NCI-H1436 (cell line): ENCODE data around the gene TRAF3IP3.

Experiments
- DNase-seq: peaks from one replicate; lab custom pipeline; 2025; lab: John Stamatoyannopoulos, UW

Gene TRAF3IP3, protein sequence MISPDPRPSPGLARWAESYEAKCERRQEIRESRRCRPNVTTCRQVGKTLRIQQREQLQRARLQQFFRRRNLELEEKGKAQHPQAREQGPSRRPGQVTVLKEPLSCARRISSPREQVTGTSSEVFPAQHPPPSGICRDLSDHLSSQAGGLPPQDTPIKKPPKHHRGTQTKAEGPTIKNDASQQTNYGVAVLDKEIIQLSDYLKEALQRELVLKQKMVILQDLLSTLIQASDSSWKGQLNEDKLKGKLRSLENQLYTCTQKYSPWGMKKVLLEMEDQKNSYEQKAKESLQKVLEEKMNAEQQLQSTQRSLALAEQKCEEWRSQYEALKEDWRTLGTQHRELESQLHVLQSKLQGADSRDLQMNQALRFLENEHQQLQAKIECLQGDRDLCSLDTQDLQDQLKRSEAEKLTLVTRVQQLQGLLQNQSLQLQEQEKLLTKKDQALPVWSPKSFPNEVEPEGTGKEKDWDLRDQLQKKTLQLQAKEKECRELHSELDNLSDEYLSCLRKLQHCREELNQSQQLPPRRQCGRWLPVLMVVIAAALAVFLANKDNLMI

DNA sequence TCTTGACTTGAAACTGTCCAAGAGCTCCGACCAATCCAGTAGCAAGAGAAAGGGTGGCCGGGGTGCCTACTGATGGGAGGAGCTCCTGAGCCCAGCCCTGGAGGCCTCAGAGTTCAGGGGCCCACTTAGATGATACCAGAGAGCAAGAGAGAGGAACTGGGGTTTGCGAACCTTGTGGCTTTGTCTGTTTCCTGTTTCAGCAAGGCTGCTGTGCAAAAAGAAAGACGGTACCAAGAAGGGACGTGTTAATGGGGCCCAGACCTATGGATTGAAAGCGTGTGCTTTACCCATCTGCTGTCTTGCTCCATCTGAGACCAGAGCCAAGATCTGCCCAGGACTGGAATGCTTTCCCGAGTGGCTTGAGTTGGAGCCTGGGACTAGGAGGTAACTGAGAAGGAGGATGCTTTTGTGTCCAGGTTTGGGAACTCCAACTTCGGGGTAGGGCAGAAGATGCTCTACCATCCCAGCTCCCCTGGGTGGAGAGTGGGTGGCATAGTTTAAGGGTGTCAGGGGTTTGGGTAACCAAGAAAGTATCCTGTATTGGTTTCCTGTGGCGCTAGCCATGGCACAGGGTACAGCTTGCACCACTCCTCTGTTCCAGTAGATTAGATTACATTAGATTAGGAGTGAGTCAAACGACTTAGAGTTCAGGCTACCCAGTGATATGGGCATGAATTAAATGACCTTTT, at the start of gene TRAF3IP3:
TSS of gene TRAF3IP3 (plus strand) at position 128 of the 689 bp plus-strand sequence. CDS start 3,987 bp downstream, outside the sequence.
- no peak for DNase-seq

DNA sequence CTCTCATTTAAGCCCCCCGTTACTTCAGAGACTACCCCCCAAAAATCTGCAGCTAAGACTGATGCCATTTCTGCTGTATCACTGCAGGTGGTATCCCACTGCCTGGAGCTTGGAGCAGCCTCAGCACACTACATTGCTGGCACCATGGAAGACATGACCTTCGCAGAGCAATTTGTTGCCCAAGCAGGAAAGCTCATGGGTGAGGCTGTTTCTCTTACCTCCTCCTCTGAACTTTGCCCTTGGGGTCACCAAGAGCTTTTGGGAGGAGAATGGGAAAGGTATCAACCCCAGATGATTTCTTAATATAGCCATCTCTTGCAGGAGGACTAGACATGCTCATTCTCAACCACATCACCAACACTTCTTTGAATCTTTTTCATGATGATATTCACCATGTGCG, 49.2 kb upstream of the TRAF3IP3 start:
- no peak for DNase-seq

DNA sequence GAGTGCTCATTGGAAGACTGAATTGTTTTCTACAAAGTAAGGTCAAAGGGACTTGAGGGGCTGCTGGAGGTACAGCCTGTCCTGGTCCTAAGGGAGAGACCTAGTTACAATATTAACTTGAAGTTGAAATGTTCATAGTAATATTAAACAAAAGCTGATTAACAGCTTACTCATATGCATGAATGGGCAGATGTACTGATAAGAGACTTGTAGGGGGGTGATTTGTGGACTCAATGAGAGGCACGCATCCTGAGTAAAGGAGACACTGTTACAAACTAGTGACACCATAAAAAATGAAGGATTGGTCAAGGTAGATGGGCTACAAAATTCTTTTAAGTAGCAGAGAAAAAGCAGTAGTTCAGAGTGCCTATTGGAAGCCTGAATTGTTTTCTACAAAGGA, 48.5 kb upstream of the TRAF3IP3 start:
- DNase-seq: no peak

DNA sequence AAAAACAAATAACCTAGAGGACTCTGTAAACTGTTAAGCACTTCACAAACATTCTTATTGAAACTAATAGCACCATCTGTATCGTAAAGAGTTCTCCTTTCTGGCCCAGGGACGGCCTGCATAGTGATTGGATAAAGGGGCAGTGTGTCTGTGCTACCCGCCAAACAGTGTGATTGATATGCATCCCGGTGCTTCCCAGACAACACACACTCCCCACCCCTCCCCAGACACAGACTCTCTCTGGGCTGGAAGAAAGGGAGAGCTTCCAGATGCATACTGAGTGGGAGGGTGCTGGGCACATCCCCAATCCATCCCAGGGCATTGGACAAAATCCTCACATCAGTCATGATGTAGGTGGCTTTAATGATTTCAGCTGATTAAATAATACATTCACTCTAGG, 47.6 kb upstream of the TRAF3IP3 start:
- DNase-seq: no peak

DNA sequence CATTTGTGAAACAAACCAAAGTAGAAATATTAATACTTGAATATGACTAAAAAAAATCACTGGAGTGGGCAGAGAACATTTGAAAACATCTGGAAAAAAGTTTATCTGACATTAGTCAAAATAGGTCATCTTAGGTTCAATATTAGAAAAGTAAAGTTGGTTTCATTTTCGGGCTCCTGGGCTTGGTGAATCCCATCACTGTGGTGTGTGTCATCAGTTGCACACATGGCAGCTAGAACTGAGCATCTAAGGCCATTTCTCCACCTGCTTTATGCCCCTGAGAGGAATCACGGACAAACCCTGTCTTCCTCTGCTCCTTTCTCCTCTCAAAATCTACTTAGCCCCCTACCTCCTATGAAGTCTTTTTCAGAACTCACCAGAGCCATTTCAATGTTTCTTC, 45.8 kb upstream of the TRAF3IP3 start:
- no peak for DNase-seq

DNA sequence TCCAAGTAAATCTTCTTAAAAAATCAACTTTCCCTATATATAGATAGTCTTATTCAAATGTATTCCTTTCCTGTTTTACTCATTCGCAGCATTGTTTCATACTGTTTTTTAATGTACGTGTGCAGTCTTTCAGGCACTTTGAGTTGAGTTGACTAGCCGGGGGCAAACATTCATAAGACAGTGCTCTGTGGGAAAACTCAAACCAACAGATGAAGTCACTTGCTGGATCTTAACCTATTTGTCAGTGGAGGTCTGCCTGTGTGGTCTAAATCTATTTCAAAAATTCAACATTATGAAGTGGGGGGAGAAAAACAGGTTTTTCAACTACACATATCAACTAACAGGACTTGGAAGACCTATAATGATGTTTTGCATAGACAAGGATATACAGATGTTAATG, 45.0 kb upstream of the TRAF3IP3 start:
- no peak for DNase-seq

DNA sequence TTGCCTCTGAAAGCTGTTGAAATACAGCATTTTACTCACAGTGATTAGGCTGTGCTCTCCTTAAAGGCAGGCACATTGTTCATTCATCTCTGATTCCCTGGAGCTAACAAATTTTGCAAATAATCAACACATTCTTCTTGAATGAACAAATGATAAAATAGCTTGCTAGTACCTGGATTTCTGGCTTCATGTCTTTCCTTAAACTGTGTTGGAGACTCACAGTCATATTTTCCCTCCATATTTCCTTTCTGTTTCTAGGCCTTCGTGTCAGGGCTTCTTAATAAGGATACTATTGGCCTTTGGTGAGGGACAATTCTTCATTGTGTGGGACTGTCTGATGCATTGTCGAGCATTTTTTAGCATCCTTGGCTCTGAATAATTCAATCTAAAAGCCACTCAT, 41.5 kb upstream of the TRAF3IP3 start:
- DNase-seq: no peak

DNA sequence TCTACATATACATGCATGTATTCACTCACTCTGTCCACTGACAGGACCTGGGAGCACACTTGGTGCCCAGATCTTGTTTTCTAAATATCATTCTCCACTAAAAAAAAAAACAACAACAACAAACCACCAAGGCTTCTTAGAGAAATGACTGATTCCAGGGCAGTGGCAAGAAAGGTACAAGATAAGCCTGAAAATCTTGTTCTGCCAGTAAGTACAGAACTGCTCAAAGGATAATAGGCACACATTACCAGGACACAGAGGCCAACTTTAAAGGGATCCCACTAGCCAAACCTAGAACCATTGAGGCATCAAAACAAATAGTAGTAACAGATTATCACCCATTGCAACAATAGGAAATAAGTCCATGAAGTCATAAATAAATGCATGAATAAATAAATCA, 40.5 kb upstream of the TRAF3IP3 start:
- no peak for DNase-seq

DNA sequence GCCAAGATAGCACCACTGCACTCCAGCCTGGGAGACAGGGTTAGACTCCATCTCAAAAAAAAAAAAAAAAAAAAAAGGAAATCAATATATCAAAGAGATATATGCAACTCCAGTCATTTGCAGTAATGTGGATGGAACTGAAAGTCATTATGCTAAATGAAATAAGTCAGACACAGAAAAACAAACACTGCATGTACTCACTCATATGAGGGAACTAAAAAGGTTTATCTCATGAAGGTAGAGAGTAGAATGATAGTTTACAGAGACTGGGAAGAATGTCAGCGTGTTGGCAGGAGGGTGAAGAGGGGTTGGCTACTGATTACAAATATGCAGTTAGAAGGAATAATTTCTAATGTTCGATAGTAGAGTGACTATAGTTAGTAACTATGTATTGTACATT, 38.0 kb upstream of the TRAF3IP3 start:
- no peak for DNase-seq

DNA sequence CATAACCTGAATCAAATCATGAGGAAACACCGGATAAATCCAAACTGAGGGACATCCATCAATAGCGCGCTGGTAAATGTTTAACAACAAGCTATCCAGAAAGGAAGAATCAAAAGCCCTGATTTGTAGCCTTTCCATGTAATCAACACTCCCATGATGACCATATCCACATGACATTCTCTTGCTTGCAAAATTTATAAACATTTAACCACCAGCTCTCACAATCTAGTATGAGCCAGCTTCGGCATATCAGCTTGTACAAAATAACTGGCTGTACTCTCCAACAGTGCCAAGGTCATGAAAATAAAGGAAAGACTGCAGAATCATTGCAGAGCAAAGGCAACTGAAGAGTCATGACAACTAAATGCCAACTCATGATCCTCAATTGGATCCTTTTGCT, 35.5 kb upstream of the TRAF3IP3 start:
- no peak for DNase-seq

DNA sequence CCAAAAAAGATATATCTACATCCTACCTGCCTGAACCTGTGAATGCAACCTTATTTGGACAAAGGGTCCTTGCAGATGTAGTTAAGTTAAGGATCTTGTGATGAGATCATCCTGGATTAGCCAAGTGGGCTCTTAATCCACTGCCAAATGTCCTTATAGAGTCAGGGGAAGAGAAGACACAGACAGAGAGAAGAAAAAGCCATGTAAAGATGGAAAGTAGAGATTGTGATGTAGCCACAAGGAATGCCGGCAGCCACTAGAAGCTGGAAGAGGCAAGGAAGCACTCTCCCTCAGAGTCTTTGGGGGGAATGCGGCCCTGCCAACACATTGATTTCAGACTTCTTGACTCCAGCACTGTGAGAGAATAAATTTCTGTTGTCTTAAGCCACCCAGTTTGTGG, 35.0 kb upstream of the TRAF3IP3 start:
- DNase-seq: no peak

DNA sequence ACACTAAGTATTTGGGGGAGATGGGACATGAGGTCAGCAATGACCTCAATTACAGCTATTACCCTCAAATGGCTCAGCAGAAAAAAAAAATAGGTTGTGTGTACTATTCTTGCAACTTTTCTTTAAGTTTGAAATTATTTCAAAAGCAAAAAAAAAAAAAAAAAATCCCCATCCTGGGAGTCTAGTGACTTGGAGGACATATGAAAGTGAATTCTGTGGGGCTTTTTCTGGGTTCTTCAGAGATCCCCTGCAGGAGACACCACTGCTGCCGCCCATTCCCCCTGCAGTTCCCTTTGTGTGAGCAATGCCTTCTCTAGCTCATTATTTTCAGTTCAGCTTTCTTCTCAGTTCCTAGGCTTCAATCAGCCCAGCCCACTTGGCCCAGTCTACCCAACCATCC, 34.5 kb upstream of the TRAF3IP3 start:
- no peak for DNase-seq

DNA sequence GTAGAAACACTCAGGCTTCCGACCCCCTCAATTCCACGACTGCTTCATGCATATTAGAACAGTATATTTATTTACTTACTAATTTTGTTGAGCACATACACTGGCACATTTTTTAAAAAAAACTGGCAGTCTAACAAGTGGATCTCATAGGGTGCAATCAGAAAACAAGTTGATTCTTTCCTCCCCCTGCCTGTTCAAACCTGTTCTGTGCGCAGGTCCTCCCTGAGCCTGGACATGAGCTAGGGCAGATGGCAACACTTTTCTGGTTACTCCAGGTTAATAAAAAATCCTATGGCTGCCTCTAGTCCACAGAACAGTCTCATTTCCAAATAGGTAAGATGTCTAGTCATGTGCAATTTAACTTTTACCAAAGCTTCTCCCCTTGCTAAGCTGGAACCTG, 32.6 kb upstream of the TRAF3IP3 start:
- DNase-seq: no peak

DNA sequence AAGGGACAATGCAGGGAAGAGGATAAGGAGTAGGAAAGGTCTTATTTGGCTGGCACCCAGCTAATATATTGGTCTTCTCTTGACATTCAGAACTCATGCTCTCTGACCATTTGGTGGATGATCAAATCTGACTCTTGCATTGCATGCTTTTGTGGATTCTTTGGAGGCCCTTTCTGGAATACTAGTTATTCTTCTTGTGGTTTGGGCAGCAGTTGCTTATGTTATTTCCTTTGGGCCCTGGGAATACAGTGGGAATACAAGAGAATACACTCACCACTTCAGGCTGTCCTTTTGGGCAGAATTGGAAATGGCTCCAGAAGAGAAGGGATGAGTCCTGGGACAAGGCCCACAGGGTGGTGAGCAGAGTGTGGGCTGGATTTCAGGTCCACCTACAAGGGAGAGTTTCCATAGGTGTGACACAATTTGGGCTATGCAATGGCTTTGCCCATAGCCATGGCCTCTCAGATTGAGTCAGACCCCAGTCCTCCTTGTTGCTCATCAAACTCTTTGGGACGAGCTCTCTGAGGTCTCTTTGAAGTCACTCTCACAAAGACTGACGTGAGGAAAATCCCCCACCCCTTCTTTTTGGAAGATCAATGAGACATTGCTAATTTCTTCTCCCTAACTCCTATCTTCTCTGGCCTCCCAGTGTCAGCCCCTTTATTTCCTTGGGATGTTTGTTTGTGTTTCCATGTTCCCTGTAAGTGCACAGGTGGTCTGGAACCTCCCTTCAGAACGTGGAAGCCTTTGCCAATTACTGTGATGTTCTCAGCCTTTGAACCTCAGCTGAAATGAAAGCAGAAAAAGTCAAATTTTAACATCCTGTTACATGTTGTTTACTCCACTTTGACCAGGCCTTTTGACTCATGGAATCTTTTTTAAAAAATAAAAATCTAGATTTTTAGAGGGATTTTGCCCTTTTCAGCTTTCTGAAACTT, 31.8 kb upstream of the TRAF3IP3 start:
- no peak for DNase-seq

DNA sequence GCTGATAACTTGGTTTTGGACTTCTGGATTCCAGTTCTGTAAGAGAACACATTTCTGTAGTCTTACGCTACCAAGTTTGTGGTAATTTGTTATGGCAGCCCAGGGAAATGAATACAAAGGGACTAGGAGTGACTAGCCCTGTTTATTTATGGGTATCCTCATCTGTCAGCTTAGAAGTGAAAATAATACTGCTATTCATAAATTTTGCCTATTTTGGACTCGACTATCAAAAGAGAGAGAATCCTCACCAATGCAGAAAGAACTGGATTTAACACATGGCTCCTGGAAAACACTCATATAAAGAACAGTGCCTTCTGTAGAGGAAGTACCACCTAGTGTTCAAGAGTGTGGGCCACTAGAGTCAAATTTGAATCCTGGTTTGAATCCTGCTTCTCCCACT, 28.6 kb upstream of the TRAF3IP3 start:
- DNase-seq: no peak

DNA sequence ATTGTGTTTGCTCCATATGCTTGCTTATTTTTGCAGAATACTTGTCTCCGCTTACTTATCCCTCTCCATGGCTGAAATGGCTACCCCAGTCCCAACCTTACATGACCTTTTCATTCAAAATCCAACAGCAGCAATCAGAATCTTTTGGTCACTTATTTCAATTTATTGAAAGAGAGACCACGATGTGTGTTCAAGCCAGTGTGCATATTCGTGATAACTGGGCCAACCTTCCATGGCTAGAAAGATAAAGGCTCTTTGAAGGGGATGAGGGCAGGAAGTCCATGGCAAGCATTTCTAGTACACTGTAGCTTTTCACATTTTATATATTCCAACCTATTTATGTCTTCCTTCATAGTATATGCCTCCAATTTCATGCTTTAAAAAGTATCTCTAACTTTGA, 28.1 kb upstream of the TRAF3IP3 start:
- DNase-seq: no peak

DNA sequence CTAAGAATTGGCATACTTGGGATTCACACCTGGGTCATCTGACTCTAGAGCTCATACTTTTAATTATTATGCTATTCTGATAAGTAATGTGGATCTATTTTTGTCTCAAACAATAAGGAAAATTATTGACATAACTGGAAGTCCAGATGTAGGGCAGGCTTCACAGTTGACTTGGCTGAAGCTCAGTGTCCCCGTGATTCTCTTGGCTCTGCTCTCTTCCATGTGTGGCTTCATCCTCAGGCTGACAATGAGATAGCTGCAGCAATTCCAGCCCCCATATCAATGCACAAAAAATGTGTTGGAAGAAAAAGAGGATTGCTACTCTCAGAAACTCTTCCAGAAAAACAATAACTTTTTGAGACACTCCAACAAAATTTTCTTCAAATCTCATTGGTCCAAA, 27.4 kb upstream of the TRAF3IP3 start:
- DNase-seq: no peak

DNA sequence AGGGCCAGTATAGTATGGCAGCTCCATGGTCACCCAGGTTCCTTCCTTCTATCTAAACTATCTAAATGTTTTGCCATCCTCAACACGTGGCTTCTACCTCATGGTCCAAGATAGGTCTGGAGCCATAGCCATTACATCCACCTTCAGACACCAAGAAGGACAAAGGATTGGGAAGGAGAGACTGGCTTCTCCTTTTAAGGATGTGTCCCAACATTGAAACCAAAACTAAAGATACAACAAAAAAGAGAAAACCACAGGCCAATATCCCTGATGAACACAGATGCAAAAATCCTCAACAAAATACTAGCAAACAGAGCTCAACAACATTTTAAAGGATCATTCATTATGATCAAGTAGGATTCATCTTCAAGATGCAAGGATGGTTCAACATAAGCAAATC, 26.4 kb upstream of the TRAF3IP3 start:
- DNase-seq: no peak

DNA sequence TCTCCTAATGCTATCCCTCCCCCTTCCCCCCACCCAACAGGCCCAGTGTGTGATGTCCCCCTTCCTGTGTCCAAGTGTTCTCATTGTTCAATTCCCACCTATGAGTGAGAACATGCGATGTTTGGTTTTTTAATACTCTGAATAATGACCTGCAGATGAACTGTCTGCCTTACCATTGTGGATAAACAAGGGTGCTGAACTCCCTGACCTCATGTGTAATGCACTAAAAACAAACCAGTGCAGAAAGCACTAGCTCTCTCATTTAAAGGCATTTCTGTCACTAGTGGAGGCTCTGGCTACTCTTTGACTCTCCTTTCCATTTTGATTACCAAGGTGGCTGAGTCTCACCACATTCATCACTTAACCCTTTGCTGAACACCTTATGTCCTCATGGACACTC, 23.1 kb upstream of the TRAF3IP3 start:
- DNase-seq: no peak

DNA sequence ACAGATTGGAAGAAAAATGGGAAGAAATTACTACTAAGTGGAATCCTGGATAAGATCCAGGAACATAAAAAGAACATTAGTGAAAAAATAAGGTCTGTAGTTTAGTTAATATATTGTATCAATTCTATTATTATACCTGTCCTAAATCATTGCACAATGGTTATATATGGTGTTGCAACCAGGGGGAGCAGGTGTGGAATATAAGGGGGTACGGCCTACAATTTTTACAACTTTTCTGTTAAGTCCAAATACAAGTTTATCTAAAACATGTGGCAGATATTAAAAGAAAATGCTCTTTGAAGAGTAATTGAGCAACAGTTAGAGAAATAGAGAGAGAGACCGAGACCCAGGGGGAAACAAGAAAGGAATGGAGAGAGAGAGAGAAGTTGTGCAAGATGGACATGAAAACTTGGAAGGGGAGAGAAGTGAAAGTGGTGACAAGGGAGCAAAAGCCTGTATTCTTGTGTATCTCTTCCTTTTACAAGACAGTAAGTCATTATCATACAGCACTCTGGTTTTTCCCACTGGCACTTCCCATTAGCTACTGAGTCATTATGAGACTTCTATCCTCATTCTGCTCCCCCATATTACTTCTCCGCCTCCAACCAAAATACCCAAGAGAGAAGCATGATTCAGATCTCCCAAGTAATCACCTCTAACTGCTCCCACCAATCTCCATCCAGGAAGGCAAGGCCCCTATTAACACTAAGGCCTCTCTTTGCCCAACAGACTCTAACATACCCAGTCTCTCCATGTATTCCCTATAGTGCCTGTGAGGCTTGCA, 22.3 kb upstream of the TRAF3IP3 start:
- no peak for DNase-seq

DNA sequence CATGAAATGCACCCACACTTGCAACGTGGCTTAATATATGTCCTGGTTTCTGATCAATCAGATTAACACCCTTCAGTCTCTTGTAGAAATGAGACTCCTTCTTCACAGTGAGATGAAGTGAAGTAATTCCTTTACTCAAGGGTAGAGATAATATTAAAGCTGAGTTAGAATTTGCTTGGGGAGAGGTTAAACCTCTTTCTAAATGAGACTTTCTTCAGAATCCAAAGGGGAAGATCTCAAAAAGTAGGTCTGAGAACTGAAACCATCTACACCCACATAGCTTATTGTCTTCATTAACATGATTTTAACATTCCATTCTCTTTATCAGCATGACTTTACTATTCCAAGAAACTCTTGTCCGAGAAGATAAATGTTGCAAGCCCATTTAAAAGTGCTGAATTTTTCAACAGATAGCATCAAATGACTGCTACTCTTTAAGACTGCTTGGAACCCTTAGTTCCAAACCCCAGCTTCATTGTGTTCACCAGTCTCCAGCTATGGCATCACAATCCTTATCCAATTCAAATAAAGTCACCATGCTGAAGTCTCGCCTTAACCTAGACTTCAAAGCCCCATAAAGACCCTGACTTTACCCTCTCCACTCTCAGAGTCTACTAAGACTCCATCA, 19.2 kb upstream of the TRAF3IP3 start:
- no peak for DNase-seq
